HEK293 (cell line): ENCODE measurements around the gene ANK2.

Experiments
- CTCF ChIA-PET: fragments of 350-600 bp; formaldehyde crosslinking; extraction: SDS; loops from one replicate; lab custom pipeline; 2021; ENCODE audit warnings: antibody characterized with exemption; lab: Yijun Ruan, JAX
- POLR2A ChIA-PET: fragments of 300-600 bp; formaldehyde crosslinking; extraction: SDS; loops from one replicate; lab custom pipeline; 2020; ENCODE audit warnings: antibody characterized with exemption, inconsistent platforms; lab: Yijun Ruan, JAX
- H3K27ac ChIP-seq: fragments of 200-500 bp; sonication (Bioruptor generic); 2 replicates; pipeline ENCODE4 v1.5.1; 2014; ENCODE audit warnings: low read depth, low read length, control low read depth, inconsistent platforms; ENCODE audit errors: extremely low read depth
- H3K36me3 ChIP-seq, 2 experiments: fragments of 200-500 bp in 1 of 2; sonication (Bioruptor generic) in 1 of 2; 1 replicate in 1 of 2; 2 replicates in 1 of 2; pipeline ENCODE4 v1.5.1; 2014 to 2017; ENCODE audit warnings: inconsistent platforms in 2 of 2, low read length in 2 of 2; ENCODE audit not compliant: control insufficient read depth in 2 of 2, insufficient read depth in 1 of 2
- H3K4me1 ChIP-seq: fragments of 200-500 bp; sonication (Bioruptor generic); 2 replicates; pipeline ENCODE4 v1.5.1; 2014; ENCODE audit warnings: mild to moderate bottlenecking, low read length, inconsistent platforms; ENCODE audit not compliant: control insufficient read depth, insufficient read depth
- H3K4me3 ChIP-seq: 2 replicates; pipeline ENCODE4 v1.5.1; 2011; ENCODE audit warnings: low read depth, mild to moderate bottlenecking, control low read depth, low read length, moderate library complexity
- H3K9me3 ChIP-seq: fragments of 200-500 bp; sonication (Bioruptor generic); 2 replicates; pipeline ENCODE4 v1.5.1; 2014; ENCODE audit warnings: low read depth, low read length, inconsistent platforms; ENCODE audit not compliant: control insufficient read depth, insufficient read depth
- GLI4 ChIP-seq: fragments of 450-650 bp; formaldehyde crosslinking; IDR thresholded peaks from 2 replicates; pipeline ENCODE4 v1.5.1; 2016; ENCODE audit warnings: missing biosample characterization, missing genetic modification characterization
- HOXC10 ChIP-seq: sonication (generic); formaldehyde crosslinking; IDR thresholded peaks from 2 replicates; pipeline ENCODE4 v1.8.1; 2023; ENCODE audit warnings: mild to moderate bottlenecking, missing genetic modification reagents
- KLF8 ChIP-seq: fragments of 450-650 bp; formaldehyde crosslinking; IDR thresholded peaks from 2 replicates; pipeline ENCODE4 v1.5.1; 2016; ENCODE audit warnings: missing biosample characterization, missing genetic modification characterization
- KLF9 ChIP-seq: fragments of 450-650 bp; formaldehyde crosslinking; IDR thresholded peaks from 2 replicates; pipeline ENCODE4 v1.5.1; 2016; ENCODE audit warnings: missing biosample characterization, missing genetic modification characterization, low read depth
- RBAK ChIP-seq: fragments of 450-650 bp; formaldehyde crosslinking; IDR thresholded peaks from 2 replicates; pipeline ENCODE4 v1.5.1; 2016; ENCODE audit warnings: missing biosample characterization, missing genetic modification characterization
- TRIM28 ChIP-seq: IDR thresholded peaks from 2 replicates; pipeline ENCODE4 v1.6.1; 2011; ENCODE audit warnings: low read length, control low read depth, borderline replicate concordance
- YY1 ChIP-seq: fragments of 450-650 bp; formaldehyde crosslinking; IDR thresholded peaks from 2 replicates; pipeline ENCODE4 v1.5.1; 2018; ENCODE audit warnings: missing biosample characterization, missing genetic modification characterization
- ZBTB10 ChIP-seq: fragments of 450-650 bp; formaldehyde crosslinking; IDR thresholded peaks from 2 replicates; pipeline ENCODE4 v1.5.1; 2016; ENCODE audit warnings: missing biosample characterization, missing genetic modification characterization
- ZBTB44 ChIP-seq: fragments of 450-650 bp; IDR thresholded peaks from 2 replicates; pipeline ENCODE4 v1.5.1; 2018; ENCODE audit warnings: missing biosample characterization, mild to moderate bottlenecking, missing genetic modification characterization
- ZIC2 ChIP-seq: fragments of 450-650 bp; formaldehyde crosslinking; IDR thresholded peaks from 2 replicates; pipeline ENCODE4 v1.5.1; 2016; ENCODE audit warnings: missing biosample characterization, missing genetic modification characterization
- ZNF112 ChIP-seq: fragments of 450-650 bp; formaldehyde crosslinking; IDR thresholded peaks from 2 replicates; pipeline ENCODE4 v1.5.0; 2017; ENCODE audit warnings: missing biosample characterization, missing genetic modification characterization
- ZNF138 ChIP-seq: fragments of 450-650 bp; formaldehyde crosslinking; IDR thresholded peaks from 2 replicates; pipeline ENCODE4 v1.5.1; 2016; ENCODE audit warnings: missing biosample characterization, missing genetic modification characterization, borderline replicate concordance
- ZNF2 ChIP-seq: fragments of 450-650 bp; formaldehyde crosslinking; IDR thresholded peaks from 2 replicates; pipeline ENCODE4 v1.5.1; 2016; ENCODE audit warnings: missing biosample characterization, missing genetic modification characterization
- ZNF239 ChIP-seq: fragments of 450-650 bp; formaldehyde crosslinking; IDR thresholded peaks from 2 replicates; pipeline ENCODE4 v1.5.1; 2016; ENCODE audit warnings: missing biosample characterization, missing genetic modification characterization
- ZNF398 ChIP-seq: fragments of 450-650 bp; formaldehyde crosslinking; IDR thresholded peaks from 2 replicates; pipeline ENCODE4 v1.5.1; 2017; ENCODE audit warnings: missing biosample characterization, missing genetic modification characterization
- ZNF510 ChIP-seq: fragments of 450-650 bp; formaldehyde crosslinking; IDR thresholded peaks from 2 replicates; pipeline ENCODE4 v1.5.1; 2018; ENCODE audit warnings: mild to moderate bottlenecking, missing genetic modification characterization, missing biosample characterization; ENCODE audit not compliant: insufficient replicate concordance
- ZNF513 ChIP-seq: fragments of 450-650 bp; IDR thresholded peaks from 2 replicates; pipeline ENCODE4 v1.5.1; 2018; ENCODE audit warnings: missing biosample characterization, missing genetic modification characterization
- ZNF664 ChIP-seq: fragments of 450-650 bp; formaldehyde crosslinking; IDR thresholded peaks from 2 replicates; pipeline ENCODE4 v1.5.1; 2016; ENCODE audit warnings: missing biosample characterization, missing genetic modification characterization
- ZNF701 ChIP-seq: fragments of 450-650 bp; formaldehyde crosslinking; IDR thresholded peaks from 2 replicates; pipeline ENCODE4 v1.5.1; 2016; ENCODE audit warnings: missing biosample characterization, missing genetic modification characterization
- ZNF791 ChIP-seq: fragments of 450-650 bp; formaldehyde crosslinking; IDR thresholded peaks from 2 replicates; pipeline ENCODE4 v1.5.1; 2016; ENCODE audit warnings: missing biosample characterization, missing genetic modification characterization
- TF ChIP-seq, protein P1 (sequence below): fragments of 450-650 bp; formaldehyde crosslinking; IDR thresholded peaks from 2 replicates; pipeline ENCODE4 v1.5.1; 2016; ENCODE audit warnings: missing biosample characterization, missing genetic modification characterization
- TF ChIP-seq, protein P2 (sequence below): fragments of 450-650 bp; formaldehyde crosslinking; IDR thresholded peaks from 2 replicates; pipeline ENCODE4 v1.5.1; 2016; ENCODE audit warnings: missing biosample characterization, missing genetic modification characterization
- TF ChIP-seq, protein P3 (sequence below): fragments of 450-650 bp; formaldehyde crosslinking; IDR thresholded peaks from 2 replicates; pipeline ENCODE4 v1.5.1; 2016; ENCODE audit warnings: missing biosample characterization, missing genetic modification characterization

The ANK2 gene

GRCh38 chr4:113028074-113028473 lies 21.4 kb upstream of the ANK2 start:
- CTCF ChIA-PET, result interaction anchor here (0.6 to 1.0 kb wide), 2 partner anchors 262 to 395 kb away, joined by 3 read pairs; no protein-coding TSS in a partner anchor
- H3K36me3 ChIP-seq, result no peaks in the 10 kb centered on the region
- H3K27ac ChIP-seq, result no peak overlapping the region
- H3K4me1 ChIP-seq, result no peaks in the 10 kb centered on the region
- TF ChIP-seq ZNF112 (tag by site-specific recombination) (no peak), HOXC10 (CRISPR knock-in tag) (no peak), ZBTB10 (tag by site-specific recombination) (no peak), ZNF138 (no peak), ZNF510 (no peak), GLI4 (tag by site-specific recombination) (no peak), ZBTB44 (no peak), ZNF398 (tag by site-specific recombination) (no peak), KLF9 (no peak), ZNF2 (tag by site-specific recombination) (no peak)
- H3K9me3 ChIP-seq, result no peaks in the 10 kb centered on the region
- POLR2A ChIA-PET, result no interaction called here
- no peak overlapping the region for H3K4me3 ChIP-seq

GRCh38 chr4:113031212-113031611 lies 18.2 kb upstream of the ANK2 start:
- ChIA-PET POLR2A (no interaction called here), CTCF (no interaction called here)
- Histone ChIP-seq H3K36me3 (no peaks in the 10 kb centered on the region), H3K4me1 (no peaks in the 10 kb centered on the region), H3K9me3 (no peaks in the 10 kb centered on the region), H3K4me3 (no peak overlapping the region), H3K27ac (no peak overlapping the region)
- TF ChIP-seq ZNF664 (tag by site-specific recombination) (no peak), ZNF701 (tag by site-specific recombination) (no peak), KLF8 (tag by site-specific recombination) (no peak), ZNF513 (no peak), ZIC2 (tag by site-specific recombination) (no peak), ZNF239 (no peak), YY1 (tag by site-specific recombination) (no peak), ZNF791 (tag by site-specific recombination) (no peak), TRIM28 (no peak), RBAK (tag by site-specific recombination) (no peak)
- TF ChIP-seq, protein P1, sequence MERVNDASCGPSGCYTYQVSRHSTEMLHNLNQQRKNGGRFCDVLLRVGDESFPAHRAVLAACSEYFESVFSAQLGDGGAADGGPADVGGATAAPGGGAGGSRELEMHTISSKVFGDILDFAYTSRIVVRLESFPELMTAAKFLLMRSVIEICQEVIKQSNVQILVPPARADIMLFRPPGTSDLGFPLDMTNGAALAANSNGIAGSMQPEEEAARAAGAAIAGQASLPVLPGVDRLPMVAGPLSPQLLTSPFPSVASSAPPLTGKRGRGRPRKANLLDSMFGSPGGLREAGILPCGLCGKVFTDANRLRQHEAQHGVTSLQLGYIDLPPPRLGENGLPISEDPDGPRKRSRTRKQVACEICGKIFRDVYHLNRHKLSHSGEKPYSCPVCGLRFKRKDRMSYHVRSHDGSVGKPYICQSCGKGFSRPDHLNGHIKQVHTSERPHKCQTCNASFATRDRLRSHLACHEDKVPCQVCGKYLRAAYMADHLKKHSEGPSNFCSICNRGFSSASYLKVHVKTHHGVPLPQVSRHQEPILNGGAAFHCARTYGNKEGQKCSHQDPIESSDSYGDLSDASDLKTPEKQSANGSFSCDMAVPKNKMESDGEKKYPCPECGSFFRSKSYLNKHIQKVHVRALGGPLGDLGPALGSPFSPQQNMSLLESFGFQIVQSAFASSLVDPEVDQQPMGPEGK (tag by site-specific recombination), result no peak
- TF ChIP-seq, protein P2, sequence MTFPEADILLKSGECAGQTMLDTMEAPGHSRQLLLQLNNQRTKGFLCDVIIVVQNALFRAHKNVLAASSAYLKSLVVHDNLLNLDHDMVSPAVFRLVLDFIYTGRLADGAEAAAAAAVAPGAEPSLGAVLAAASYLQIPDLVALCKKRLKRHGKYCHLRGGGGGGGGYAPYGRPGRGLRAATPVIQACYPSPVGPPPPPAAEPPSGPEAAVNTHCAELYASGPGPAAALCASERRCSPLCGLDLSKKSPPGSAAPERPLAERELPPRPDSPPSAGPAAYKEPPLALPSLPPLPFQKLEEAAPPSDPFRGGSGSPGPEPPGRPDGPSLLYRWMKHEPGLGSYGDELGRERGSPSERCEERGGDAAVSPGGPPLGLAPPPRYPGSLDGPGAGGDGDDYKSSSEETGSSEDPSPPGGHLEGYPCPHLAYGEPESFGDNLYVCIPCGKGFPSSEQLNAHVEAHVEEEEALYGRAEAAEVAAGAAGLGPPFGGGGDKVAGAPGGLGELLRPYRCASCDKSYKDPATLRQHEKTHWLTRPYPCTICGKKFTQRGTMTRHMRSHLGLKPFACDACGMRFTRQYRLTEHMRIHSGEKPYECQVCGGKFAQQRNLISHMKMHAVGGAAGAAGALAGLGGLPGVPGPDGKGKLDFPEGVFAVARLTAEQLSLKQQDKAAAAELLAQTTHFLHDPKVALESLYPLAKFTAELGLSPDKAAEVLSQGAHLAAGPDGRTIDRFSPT (tag by site-specific recombination), result no peak
- TF ChIP-seq, protein P3, sequence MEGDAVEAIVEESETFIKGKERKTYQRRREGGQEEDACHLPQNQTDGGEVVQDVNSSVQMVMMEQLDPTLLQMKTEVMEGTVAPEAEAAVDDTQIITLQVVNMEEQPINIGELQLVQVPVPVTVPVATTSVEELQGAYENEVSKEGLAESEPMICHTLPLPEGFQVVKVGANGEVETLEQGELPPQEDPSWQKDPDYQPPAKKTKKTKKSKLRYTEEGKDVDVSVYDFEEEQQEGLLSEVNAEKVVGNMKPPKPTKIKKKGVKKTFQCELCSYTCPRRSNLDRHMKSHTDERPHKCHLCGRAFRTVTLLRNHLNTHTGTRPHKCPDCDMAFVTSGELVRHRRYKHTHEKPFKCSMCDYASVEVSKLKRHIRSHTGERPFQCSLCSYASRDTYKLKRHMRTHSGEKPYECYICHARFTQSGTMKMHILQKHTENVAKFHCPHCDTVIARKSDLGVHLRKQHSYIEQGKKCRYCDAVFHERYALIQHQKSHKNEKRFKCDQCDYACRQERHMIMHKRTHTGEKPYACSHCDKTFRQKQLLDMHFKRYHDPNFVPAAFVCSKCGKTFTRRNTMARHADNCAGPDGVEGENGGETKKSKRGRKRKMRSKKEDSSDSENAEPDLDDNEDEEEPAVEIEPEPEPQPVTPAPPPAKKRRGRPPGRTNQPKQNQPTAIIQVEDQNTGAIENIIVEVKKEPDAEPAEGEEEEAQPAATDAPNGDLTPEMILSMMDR (tag by site-specific recombination), result no peak
